Heart left ventricle (tissue), 13 donors: ENCODE measurements around the gene DDX3X.

ENCODE experiments used
- CTCF ChIP-seq, 12 donors: fragments of 200-600 bp; sonication (generic) in 4 of 12; IDR thresholded peaks; one replicate each; pipeline versions ENCODE4 v1.5.0 to v1.8.0; 2018 to 2022; ENCODE audit warnings: antibody characterized with exemption in 12 of 12, mild to moderate bottlenecking in 5 of 12
- POLR2A ChIP-seq, 2 donors: fragments of 450-650 bp; IDR thresholded peaks; one replicate each; pipeline ENCODE4 v1.6.1; 2017; ENCODE audit warnings: antibody characterized with exemption in 2 of 2, mild to moderate bottlenecking in 2 of 2, moderate library complexity in 2 of 2
- donor health status: ischemic (EF 13 %, LVEDD 7.1; RV severe dilation, severe dysfunction).
- donor health status: DM: no; HTN: yes; CAD: no.
- donor health status: DM: no; HTN: no; CAD: no.
- donor health status: ischemic (EF 25% LVEDD 6.9; RV normal size, moderate dysfunction).
- donor health status: ischemic (EF 25% LVEDD 5.7; RV mildly dilated, moderate dysfunction).
- donor health status: ischemic (EF 35%, LVEDD 5.7; RV mildly dilated, moderate dysfunction).
- donor health status: nonischemic (EF 11% LVEDD 7.7; RV severe dilation, severe dysfunction).
- donor health status: DM: yes; HTN: yes; CAD: no.
- donor health status: PGD.
- donor health status: ischemic (EF 29% LVEDD 5.4; RV normal size, mild dysfunction).
- donor health status: nonischemic (EF 23%, LVEDD 6.1; RV moderate dilation, normal function).

- no peak for TF ChIP-seq CTCF (IDR thresholded peaks at IDR 0.05)
- no peak for TF ChIP-seq POLR2A (IDR thresholded peaks at IDR 0.05)
Observed at GRCh38 chrX:41314204-41314603, 19.8 kb upstream of the DDX3X start.
